GM15510 (cell line): ENCODE results near the gene TRPM3.

ENCODE experiments used
- POLR2A ChIP-seq: IDR thresholded peaks from 3 replicates; pipeline ENCODE4 v1.6.1; 2011; ENCODE audit warnings: borderline replicate concordance; ENCODE audit not compliant: insufficient read length; ENCODE audit errors: extremely low read depth

The TRPM3 gene

GRCh38 chr9:71048280-71048679 lies 73.1 kb downstream of the TRPM3 start:
- TF ChIP-seq POLR2A, result no peak

DNA sequence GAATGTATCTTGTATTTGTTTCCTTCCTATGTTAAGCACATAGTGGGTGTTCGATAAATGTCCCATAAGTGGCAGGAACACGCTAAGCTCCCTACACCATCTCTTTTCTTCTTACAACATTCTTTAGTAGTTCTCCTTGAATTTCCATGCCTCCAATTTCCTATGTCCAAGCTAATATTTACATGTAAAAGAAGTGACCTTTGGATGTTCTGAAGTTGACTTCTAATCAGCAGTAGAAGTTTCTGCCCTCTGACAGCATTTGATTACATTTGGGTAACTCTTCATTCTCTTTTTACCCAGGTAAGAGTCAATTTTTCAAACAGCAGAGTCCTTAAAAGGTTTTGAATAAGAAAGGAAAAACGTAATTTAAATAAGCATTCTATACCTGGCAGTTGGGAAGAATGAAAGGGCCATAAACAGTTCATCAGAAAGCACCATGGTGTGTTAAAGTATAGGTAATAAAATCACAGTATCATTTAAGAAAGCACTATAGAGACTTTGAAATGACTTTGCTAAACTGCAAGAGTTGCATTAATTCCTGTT lies 78.9 kb downstream of the TRPM3 start:
- TF ChIP-seq POLR2A, result no peak

- no peak for TF ChIP-seq POLR2A
Measured at GRCh38 chr9:71037521-71037920, 83.9 kb downstream of the TRPM3 start.

- no peak for TF ChIP-seq POLR2A
Measured at GRCh38 chr9:71036501-71036900, 84.9 kb downstream of the TRPM3 start.

DNA sequence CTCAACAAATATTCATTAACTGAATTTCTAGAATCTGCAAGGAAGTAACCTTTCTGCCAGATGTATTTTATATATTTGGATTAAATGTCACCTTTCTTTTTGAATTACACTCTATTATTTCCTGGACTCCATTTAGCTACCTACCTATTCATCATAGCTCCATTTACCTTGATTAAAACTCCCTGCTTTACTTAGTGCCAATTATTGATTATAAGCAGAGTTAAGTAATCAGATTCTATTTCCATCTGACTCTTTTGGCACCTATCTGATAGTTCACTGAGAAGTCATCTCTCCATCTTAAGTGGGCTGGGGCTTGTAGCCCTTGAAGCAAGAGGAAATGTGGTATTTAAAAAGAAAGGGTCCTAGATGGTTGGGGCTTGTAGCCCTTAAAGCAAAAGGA lies 88.6 kb downstream of the TRPM3 start:
- no peak for TF ChIP-seq POLR2A

GRCh38 chr9:71025728-71026127 lies 95.7 kb downstream of the TRPM3 start:
- no peak for TF ChIP-seq POLR2A

DNA sequence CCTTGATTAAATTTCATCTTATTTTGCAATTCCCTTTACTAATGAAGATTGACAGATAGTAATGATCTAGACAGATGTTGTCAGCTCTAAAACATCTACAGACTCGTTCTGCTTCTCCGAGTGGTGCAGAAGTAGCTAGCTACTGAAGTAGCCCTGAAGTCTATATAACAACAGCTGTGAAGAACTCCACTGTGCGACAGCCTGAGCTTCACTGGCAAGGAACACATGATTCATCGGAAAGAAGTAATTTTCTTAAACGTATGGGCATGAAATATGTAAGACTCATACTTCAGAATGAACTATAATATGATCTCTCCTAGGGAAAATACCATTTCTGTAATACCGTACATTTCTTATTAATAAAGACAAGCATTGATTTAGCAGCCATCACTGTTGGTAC lies 96.2 kb downstream of the TRPM3 start:
- TF ChIP-seq POLR2A, result no peak

DNA sequence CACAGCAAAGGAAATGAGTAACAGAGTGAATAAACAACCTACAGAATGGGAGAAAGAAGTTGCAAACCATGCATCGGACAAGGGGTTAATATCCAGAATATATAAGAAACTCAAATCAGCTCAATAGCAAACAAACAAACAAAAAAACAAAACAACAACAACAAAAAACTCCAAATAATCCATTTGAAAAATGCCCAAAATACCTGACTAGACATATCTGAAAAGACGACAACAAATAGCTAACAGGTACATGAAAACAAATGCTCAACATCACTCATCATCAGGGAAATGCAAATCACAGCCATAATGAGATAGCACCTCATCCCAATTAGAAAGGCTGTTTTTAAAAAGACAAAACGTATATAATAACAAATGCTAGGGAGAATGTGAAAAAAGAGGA lies 111.2 kb downstream of the TRPM3 start:
- TF ChIP-seq POLR2A, result no peak

DNA sequence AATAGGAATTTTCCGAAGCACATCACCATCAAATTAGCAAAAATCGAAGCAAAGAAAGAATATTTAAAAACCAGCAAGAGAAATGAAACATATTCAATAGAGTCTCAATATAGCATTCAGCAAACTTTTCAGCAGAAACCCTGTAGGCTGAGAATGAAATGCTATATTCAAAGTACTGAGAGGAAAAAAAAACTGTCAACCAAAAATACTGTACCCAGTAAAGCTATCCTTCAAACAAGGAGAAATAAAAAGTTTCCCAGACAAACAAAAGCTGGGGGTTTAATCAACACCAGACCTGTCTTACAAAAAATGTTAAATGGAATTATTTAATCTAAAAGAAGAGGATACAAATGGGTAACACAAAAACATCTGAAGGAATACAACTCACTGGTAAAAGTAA lies 116.0 kb downstream of the TRPM3 start:
- TF ChIP-seq POLR2A, result no peak

- no peak for TF ChIP-seq POLR2A
Measured at GRCh38 chr9:71004196-71004595, 117.2 kb downstream of the TRPM3 start.

- no peak for TF ChIP-seq POLR2A
Measured at GRCh38 chr9:71003346-71003745, 118.1 kb downstream of the TRPM3 start.

- TF ChIP-seq POLR2A, result no peak
Measured at GRCh38 chr9:71001780-71002386, 119.5 kb downstream of the TRPM3 start.

DNA sequence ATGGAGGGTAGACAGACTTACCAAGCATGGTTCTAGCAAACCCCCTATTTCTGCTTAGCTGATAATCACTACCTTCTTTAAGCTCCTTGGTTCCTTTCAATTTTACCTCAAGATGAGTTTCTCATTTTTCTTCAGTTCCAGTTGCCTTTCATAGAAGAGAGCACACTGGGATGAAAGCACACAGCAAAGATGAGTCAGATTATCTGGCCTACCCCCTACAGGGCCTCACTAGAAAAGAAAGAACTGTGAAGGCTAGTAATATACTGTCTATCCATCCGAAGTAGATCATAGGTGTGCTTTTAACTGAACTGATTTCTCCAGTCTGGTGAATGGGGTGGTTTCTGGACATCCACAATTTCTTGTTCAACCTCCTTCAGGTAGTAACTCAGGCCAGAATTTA lies 122.5 kb downstream of the TRPM3 start:
- no peak for TF ChIP-seq POLR2A

DNA sequence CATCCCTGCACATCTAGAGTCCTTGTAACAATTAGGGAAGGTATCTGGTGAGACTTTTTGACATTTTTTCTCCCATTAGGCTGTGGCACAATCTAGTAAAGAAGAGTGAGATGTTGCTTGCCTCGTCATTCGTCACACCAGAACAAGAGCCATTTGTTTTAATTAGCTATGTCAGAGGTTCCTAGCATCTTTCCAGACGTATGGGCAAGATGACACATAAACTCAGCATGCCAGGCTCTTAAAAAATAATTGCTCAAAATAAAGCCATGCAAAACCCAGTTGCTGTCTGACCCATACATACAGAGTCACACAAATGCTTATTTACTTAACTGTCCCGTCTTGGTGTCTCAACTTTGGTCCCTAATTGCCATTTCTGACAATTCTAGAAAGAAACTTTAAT lies 125.9 kb downstream of the TRPM3 start:
- no peak for TF ChIP-seq POLR2A

DNA sequence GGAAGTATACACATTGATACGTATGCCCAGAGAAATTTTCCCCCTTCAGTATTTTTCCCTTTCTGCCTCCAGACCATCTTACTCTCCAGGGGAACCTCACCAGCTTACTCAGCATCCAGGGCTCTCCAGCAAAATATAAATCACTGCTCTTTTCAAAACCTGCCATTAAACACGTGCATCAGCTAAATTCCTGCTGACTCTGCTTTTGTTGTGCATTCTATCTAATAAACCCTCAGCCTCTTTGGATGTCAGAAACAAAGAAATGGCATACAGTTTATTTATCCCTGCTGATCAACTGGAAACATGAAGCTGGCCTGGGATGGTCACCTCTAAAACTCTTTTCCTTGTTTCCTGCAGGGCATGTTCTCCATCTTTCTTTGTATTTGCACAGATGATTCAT lies 126.8 kb downstream of the TRPM3 start:
- no peak for TF ChIP-seq POLR2A

GRCh38 chr9:70988551-70988950 lies 132.9 kb downstream of the TRPM3 start:
- TF ChIP-seq POLR2A, result no peak

GRCh38 chr9:70987986-70988385 lies 133.4 kb downstream of the TRPM3 start:
- no peak for TF ChIP-seq POLR2A

GRCh38 chr9:70986984-70987383 lies 134.4 kb downstream of the TRPM3 start:
- TF ChIP-seq POLR2A, result no peak

GRCh38 chr9:70983723-70984295 lies 137.6 kb downstream of the TRPM3 start:
- no peak for TF ChIP-seq POLR2A
